ENCODE data around the gene TRDMT1.

Gene TRDMT1

DNA sequence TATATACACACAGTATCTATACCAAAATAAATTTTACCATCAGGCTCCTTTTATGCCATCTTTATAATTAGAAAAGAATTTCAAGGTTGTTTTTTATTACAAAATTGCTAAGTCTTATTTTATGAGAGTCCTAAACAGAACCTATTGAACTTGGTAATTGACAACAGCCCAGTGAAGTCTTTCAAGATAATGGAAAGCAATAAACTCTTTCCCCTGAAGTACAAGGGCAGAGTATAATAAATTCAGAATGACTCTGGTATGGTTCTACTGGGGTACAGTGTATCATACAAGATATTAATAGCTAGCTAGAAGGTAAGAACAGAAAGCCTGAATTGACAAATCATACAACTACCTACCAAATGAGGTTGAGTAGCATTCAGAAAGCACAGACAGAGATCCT, 45.6 kb downstream of the TRDMT1 start:
- Histone ChIP-seq H3K4me2 (no peak overlapping the region), H3K79me2 (ENCODE audit: insufficient read depth, low read depth) (no peaks in the 10 kb centered on the region), H3K9ac (no peak overlapping the region), H3K27ac (no peak overlapping the region), H3K36me3 (ENCODE audit: insufficient read depth) (no peaks in the 10 kb centered on the region), H3K27me3 (ENCODE audit: insufficient read depth, low read depth) (no peaks in the 10 kb centered on the region), H3K4me3 (IDR thresholded peaks at IDR 0.05; ENCODE audit: insufficient read depth, low read depth, low read length) (no peak overlapping the region), H2AFZ (ENCODE audit: low read depth) (no peak overlapping the region), H3K4me1 (ENCODE audit: low read depth, poor library complexity, severe bottlenecking) (no peaks in the 10 kb centered on the region), H4K20me1 (ENCODE audit: insufficient read depth) (no peaks in the 10 kb centered on the region)
- TF ChIP-seq, protein P1, sequence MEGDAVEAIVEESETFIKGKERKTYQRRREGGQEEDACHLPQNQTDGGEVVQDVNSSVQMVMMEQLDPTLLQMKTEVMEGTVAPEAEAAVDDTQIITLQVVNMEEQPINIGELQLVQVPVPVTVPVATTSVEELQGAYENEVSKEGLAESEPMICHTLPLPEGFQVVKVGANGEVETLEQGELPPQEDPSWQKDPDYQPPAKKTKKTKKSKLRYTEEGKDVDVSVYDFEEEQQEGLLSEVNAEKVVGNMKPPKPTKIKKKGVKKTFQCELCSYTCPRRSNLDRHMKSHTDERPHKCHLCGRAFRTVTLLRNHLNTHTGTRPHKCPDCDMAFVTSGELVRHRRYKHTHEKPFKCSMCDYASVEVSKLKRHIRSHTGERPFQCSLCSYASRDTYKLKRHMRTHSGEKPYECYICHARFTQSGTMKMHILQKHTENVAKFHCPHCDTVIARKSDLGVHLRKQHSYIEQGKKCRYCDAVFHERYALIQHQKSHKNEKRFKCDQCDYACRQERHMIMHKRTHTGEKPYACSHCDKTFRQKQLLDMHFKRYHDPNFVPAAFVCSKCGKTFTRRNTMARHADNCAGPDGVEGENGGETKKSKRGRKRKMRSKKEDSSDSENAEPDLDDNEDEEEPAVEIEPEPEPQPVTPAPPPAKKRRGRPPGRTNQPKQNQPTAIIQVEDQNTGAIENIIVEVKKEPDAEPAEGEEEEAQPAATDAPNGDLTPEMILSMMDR (conservative IDR thresholded peaks at IDR 0.05; ENCODE audit: low read depth, low read length) = no peak

DNA sequence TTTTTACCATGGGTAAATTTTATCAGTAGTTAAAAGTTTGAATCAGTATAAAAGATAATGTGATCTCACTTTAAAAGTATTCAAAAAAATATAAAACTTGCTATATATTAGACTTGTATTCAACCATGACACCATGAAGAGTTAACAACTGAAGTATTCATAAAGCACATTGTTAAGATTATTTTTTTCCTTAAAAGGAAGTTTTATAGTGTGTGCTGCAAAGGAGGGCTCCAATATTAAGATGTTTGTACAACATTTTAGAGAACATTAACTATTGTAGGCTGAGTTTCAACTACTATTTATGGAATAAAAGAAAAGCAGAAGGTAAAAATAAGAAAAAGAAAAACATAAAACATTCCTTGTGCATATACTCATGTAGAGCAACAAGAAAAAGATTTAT, 47.4 kb downstream of the TRDMT1 start:
- no peaks in the 10 kb centered on the region for H3K27me3 ChIP-seq (ENCODE audit: insufficient read depth, low read depth)
- no peaks in the 10 kb centered on the region for H3K4me1 ChIP-seq (ENCODE audit: low read depth, poor library complexity, severe bottlenecking)
- H3K9ac ChIP-seq = no peak overlapping the region
- no peaks in the 10 kb centered on the region for H4K20me1 ChIP-seq (ENCODE audit: insufficient read depth)
- H3K79me2 ChIP-seq (ENCODE audit: insufficient read depth, low read depth) = no peaks in the 10 kb centered on the region
- no peak overlapping the region for H2AFZ ChIP-seq (ENCODE audit: low read depth)
- H3K27ac ChIP-seq = no peak overlapping the region
- H3K4me2 ChIP-seq = no peak overlapping the region
- TF ChIP-seq, protein P1 (conservative IDR thresholded peaks at IDR 0.05; ENCODE audit: low read depth, low read length) = no peak
- no peak overlapping the region for H3K4me3 ChIP-seq (IDR thresholded peaks at IDR 0.05; ENCODE audit: insufficient read depth, low read depth, low read length)
- H3K36me3 ChIP-seq (ENCODE audit: insufficient read depth) = no peaks in the 10 kb centered on the region

DNA sequence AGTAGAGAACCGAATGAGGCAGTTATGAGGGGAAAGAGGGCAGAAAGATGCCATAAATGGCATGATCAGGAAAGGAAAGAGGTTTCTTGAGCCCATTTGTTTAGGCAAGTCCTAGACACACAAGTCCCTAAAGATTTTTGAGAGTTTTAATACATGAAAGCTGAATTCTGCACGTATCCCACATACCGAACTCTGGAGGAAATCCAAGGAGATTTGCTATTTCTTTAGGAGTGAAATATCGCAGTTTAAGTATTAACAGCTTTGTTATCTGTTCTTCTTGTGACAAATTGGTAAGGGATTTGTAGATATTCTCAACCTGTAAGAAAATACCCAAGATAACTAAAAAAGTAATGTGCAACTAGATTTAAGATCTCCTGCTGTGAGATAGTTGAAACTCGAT, 48.2 kb downstream of the TRDMT1 start:
- Histone ChIP-seq H4K20me1 (ENCODE audit: insufficient read depth) (no peaks in the 10 kb centered on the region), H3K4me3 (IDR thresholded peaks at IDR 0.05; ENCODE audit: insufficient read depth, low read depth, low read length) (no peak overlapping the region), H3K4me1 (ENCODE audit: low read depth, poor library complexity, severe bottlenecking) (no peaks in the 10 kb centered on the region), H3K9ac (no peak overlapping the region), H3K4me2 (no peak overlapping the region), H3K27ac (no peak overlapping the region), H2AFZ (ENCODE audit: low read depth) (no peak overlapping the region), H3K27me3 (ENCODE audit: insufficient read depth, low read depth) (no peaks in the 10 kb centered on the region), H3K36me3 (ENCODE audit: insufficient read depth) (no peaks in the 10 kb centered on the region), H3K79me2 (ENCODE audit: insufficient read depth, low read depth) (no peaks in the 10 kb centered on the region)
- TF ChIP-seq, protein P1 (conservative IDR thresholded peaks at IDR 0.05; ENCODE audit: low read depth, low read length) = no peak

DNA sequence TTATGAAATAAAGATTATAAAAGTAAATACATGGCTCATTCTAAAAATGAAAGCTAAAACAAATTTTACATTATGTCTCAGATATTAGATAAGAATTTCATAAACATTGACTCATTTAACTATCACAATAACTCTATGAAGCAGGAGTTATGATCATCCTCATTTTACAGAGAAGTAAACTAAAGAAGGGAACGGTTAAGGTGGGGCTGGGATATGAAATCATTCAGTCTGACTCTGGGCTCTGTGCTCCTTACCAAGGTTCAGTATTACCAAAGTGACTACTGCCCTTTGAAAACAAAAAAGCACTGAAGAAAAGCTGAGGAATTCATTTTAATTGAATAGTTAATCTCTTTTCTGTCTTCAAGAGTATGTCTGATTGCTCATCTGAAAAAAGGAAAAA, 49.8 kb downstream of the TRDMT1 start:
- Histone ChIP-seq H3K9ac (no peak overlapping the region), H3K27ac (no peak overlapping the region), H3K79me2 (ENCODE audit: insufficient read depth, low read depth) (no peaks in the 10 kb centered on the region), H3K4me2 (no peak overlapping the region), H3K27me3 (ENCODE audit: insufficient read depth, low read depth) (no peaks in the 10 kb centered on the region), H3K36me3 (ENCODE audit: insufficient read depth) (no peaks in the 10 kb centered on the region), H3K4me3 (IDR thresholded peaks at IDR 0.05; ENCODE audit: insufficient read depth, low read depth, low read length) (no peak overlapping the region), H3K4me1 (ENCODE audit: low read depth, poor library complexity, severe bottlenecking) (no peaks in the 10 kb centered on the region), H2AFZ (ENCODE audit: low read depth) (no peak overlapping the region), H4K20me1 (ENCODE audit: insufficient read depth) (no peaks in the 10 kb centered on the region)
- TF ChIP-seq, protein P1 (conservative IDR thresholded peaks at IDR 0.05; ENCODE audit: low read depth, low read length) = no peak
